Osteocyte (in vitro differentiated cells): Measurements from ENCODE around the gene RBFOX2. TPM values are rescaled to one million over a fixed set of nuclear protein-coding genes. Genes with fewer than 3 reads are reported as not detected.

Experiments
- DNase-seq: peaks from one replicate; pipeline ENCODE4 v3.0.0; 2021; ENCODE audit warnings: mixed read lengths; ENCODE audit not compliant: unreplicated experiment; ENCODE audit errors: extremely low spot score
- H3K27ac Mint-ChIP-seq: one replicate; pipeline ENCODE4 v1.8.0; 2021; ENCODE audit warnings: mild to moderate bottlenecking, mixed read lengths; ENCODE audit not compliant: unreplicated experiment
- H3K27me3 Mint-ChIP-seq: one replicate; pipeline ENCODE4 v1.8.0; 2021; ENCODE audit warnings: mixed read lengths; ENCODE audit not compliant: unreplicated experiment
- H3K36me3 Mint-ChIP-seq: one replicate; pipeline ENCODE4 v1.8.0; 2021; ENCODE audit warnings: mixed read lengths; ENCODE audit not compliant: unreplicated experiment
- H3K4me1 Mint-ChIP-seq: one replicate; pipeline ENCODE4 v1.8.0; 2021; ENCODE audit warnings: mixed read lengths; ENCODE audit not compliant: unreplicated experiment
- H3K4me3 Mint-ChIP-seq: one replicate; pipeline ENCODE4 v1.8.0; 2021; ENCODE audit warnings: mild to moderate bottlenecking, moderate library complexity, mixed read lengths; ENCODE audit not compliant: unreplicated experiment
- H3K9me3 Mint-ChIP-seq: one replicate; pipeline ENCODE4 v1.8.0; 2021; ENCODE audit warnings: mixed read lengths; ENCODE audit not compliant: unreplicated experiment
- CTCF ChIP-seq: fragments of 200-600 bp; sonication (generic); IDR thresholded peaks from 2 replicates; pipeline ENCODE4 v1.5.0; 2021; ENCODE audit warnings: antibody characterized with exemption, mild to moderate bottlenecking, moderate library complexity
- total RNA-seq: library from RNA; stranded (reverse); gene quantifications from 2 replicates; pipeline ENCODE4 v1.2.1, GENCODE V29; 2021

Gene RBFOX2
- total RNA-seq, 1 donor from 2014 or later = 151 TPM

GRCh38 chr22:35732116-35732515 lies 296.5 kb downstream of the RBFOX2 start:
- H3K4me3 Mint-ChIP-seq = no peak overlapping the region
- TF ChIP-seq CTCF = no peak
- H3K36me3 Mint-ChIP-seq = peaks cover 8% of the 10 kb centered on the region
- H3K27me3 Mint-ChIP-seq = peaks cover 3% of the 10 kb centered on the region
- no peaks in the 10 kb centered on the region for H3K9me3 Mint-ChIP-seq
- DNase-seq = peak; percentile 67
- no peaks in the 10 kb centered on the region for H3K4me1 Mint-ChIP-seq
- H3K27ac Mint-ChIP-seq = no peak overlapping the region

GRCh38 chr22:35731321-35731720 lies 297.3 kb downstream of the RBFOX2 start:
- no peak overlapping the region for H3K27ac Mint-ChIP-seq
- no peak for TF ChIP-seq CTCF
- no peaks in the 10 kb centered on the region for H3K4me1 Mint-ChIP-seq
- no peak for DNase-seq
- H3K36me3 Mint-ChIP-seq = peaks cover 2% of the 10 kb centered on the region
- no peak overlapping the region for H3K4me3 Mint-ChIP-seq
- H3K9me3 Mint-ChIP-seq = no peaks in the 10 kb centered on the region
- H3K27me3 Mint-ChIP-seq = peaks cover 3% of the 10 kb centered on the region

- no peak for TF ChIP-seq CTCF
- Mint-ChIP-seq H3K9me3 (no peaks in the 10 kb centered on the region), H3K4me1 (no peaks in the 10 kb centered on the region), H3K27me3 (peaks cover 3% of the 10 kb centered on the region), H3K36me3 (peaks cover 1% of the 10 kb centered on the region), H3K4me3 (no peak overlapping the region), H3K27ac (no peak overlapping the region)
- no peak for DNase-seq
Observed at GRCh38 chr22:35729309-35729698, 299.3 kb downstream of the RBFOX2 start.

GRCh38 chr22:35728639-35729308 lies 299.9 kb downstream of the RBFOX2 start:
- Mint-ChIP-seq H3K9me3 (no peaks in the 10 kb centered on the region), H3K36me3 (peaks cover 1% of the 10 kb centered on the region), H3K27ac (no peak overlapping the region), H3K4me3 (no peak overlapping the region), H3K4me1 (no peaks in the 10 kb centered on the region), H3K27me3 (peaks cover 3% of the 10 kb centered on the region)
- DNase-seq = no peak
- TF ChIP-seq CTCF = no peak

GRCh38 chr22:35727436-35727835 lies 301.2 kb downstream of the RBFOX2 start:
- Mint-ChIP-seq H3K27ac (no peak overlapping the region), H3K9me3 (no peaks in the 10 kb centered on the region), H3K4me1 (no peaks in the 10 kb centered on the region), H3K27me3 (peaks cover 3% of the 10 kb centered on the region), H3K36me3 (peaks cover 1% of the 10 kb centered on the region), H3K4me3 (no peak overlapping the region)
- no peak for TF ChIP-seq CTCF
- DNase-seq = no peak
